Activated CD8-positive, alpha-beta memory T cell treated with anti-CD3 and anti-CD28 coated beads, Interleukin-2, amount 50 U/mL, for 1 hour (primary cell): ENCODE data around the gene ZNF587.
"Not testable (repeated sequence)": the region's sequence is repeated elsewhere in the genome, so short reads cannot be mapped to it uniquely, and the experiment has no call there.

Experiments
- DNase-seq: peaks from one replicate; pipeline ENCODE4 v3.0.0-alpha.2; 2020; ENCODE audit errors: extremely low read depth

The ZNF587 gene

GRCh38 chr19:57823155-57823554 lies 26.5 kb upstream of the ZNF587 start:
- not testable (repeated sequence) for DNase-seq

- DNase-seq: not testable (repeated sequence)
Measured at GRCh38 chr19:57823608-57824007, 26.1 kb upstream of the ZNF587 start.

- DNase-seq: no peak
Measured at GRCh38 chr19:57825511-57825910, 24.1 kb upstream of the ZNF587 start.

GRCh38 chr19:57829316-57829715 lies 20.3 kb upstream of the ZNF587 start:
- no peak for DNase-seq

- DNase-seq: no peak
Measured at GRCh38 chr19:57830071-57830602, 19.5 kb upstream of the ZNF587 start, which contains the start of gene ZNF587B. Gene ZNF587B, plus strand, starts transcription at chr19:57830299. Its CDS starts 230 bp downstream, at chr19:57830529.

GRCh38 chr19:57836991-57837390 lies 12.7 kb upstream of the ZNF587 start:
- not testable (repeated sequence) for DNase-seq

- not testable (repeated sequence) for DNase-seq
Measured at GRCh38 chr19:57838622-57839191, 11.0 kb upstream of the ZNF587 start.

- no peak for DNase-seq
Measured at GRCh38 chr19:57841122-57841763, 8.4 kb upstream of the ZNF587 start.

- not testable (repeated sequence) for DNase-seq
Measured at GRCh38 chr19:57847164-57847563, 2.5 kb upstream of the ZNF587 start.

- not testable (repeated sequence) for DNase-seq
Measured at GRCh38 chr19:57849162-57849665, 445 bp upstream of the ZNF587 start.

- no peak for DNase-seq
Measured at GRCh38 chr19:57850553-57851017, 926 bp downstream of the ZNF587 start.

- not testable (repeated sequence) for DNase-seq
Measured at GRCh38 chr19:57851812-57852603, 2.3 kb downstream of the ZNF587 start.

GRCh38 chr19:57854117-57854516 lies 4.5 kb downstream of the ZNF587 start:
- not testable (repeated sequence) for DNase-seq

GRCh38 chr19:57862351-57862750 lies 12.7 kb downstream of the ZNF587 start:
- DNase-seq: not testable (repeated sequence)

- DNase-seq: no peak
Measured at GRCh38 chr19:57867868-57868492, 18.3 kb downstream of the ZNF587 start.

GRCh38 chr19:57869655-57870054 lies 20.0 kb downstream of the ZNF587 start:
- not testable (repeated sequence) for DNase-seq

- no peak for DNase-seq
Measured at GRCh38 chr19:57870225-57870624, 20.6 kb downstream of the ZNF587 start.

GRCh38 chr19:57872450-57872849 lies 22.8 kb downstream of the ZNF587 start:
- DNase-seq: no peak

- DNase-seq: not testable (repeated sequence)
Measured at GRCh38 chr19:57873883-57874799, 24.5 kb downstream of the ZNF587 start.

GRCh38 chr19:57886046-57886445 lies 36.4 kb downstream of the ZNF587 start:
- no peak for DNase-seq
